ENCODE results near the gene ZIC2. TPM values are rescaled to one million over a fixed set of nuclear protein-coding genes. Genes with fewer than 3 reads are reported as not detected.

ZIC2 gene
- total RNA-seq, 4 donors from 2014 or later: not detected

DNA sequence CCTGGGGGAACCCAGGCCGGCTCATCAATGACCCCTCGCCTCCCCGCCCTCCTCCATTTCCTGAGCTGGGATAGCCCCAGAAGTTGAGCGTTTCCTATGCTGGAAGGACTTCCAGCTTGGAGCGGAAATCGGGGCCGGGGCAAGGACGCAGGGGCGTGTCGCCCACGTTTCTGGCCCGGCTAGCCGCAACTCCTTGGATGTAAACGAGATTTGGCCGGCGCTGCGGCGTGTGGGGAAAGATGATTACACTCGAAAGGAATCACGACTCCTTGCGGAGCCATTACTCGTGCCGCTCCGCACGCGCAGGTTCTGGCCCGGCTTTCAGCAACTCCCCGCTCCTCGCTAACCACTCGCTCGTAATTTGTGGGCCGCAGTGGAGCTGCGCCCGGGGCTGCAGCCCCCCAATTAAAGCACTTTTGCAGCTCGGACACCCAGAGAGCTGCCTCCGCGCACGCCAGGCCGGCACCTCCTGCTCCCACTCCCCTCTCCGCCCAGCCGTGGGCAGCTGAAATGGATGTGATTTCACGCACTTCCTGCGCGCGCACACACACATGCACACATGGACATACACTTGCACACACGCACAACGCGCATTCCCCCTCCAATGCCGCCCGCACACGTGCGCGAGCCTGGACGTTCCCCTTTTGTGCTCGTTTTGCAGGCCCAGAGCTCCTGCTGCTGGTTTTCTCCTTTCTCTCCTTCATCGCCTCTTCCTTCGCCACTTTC, 25.7 kb upstream of the ZIC2 start:
- H3K4me3 ChIP-seq: no peak overlapping the region
- no peaks in the 10 kb centered on the region for H3K9me3 ChIP-seq
- H3K4me1 ChIP-seq: peaks cover 0 to 15% of the 10 kb centered on the region in 2 donors
- H3K27ac ChIP-seq: no peak overlapping the region
- intact Hi-C loops (cut with DNase I; ENCODE audit: low total_unique reads): no loop called here
- TF ChIP-seq POLR2A (IDR thresholded peaks at IDR 0.05): no peak
- DNase-seq: no peak
- peaks cover 10 to 54% of the 10 kb centered on the region in 2 donors for H3K27me3 ChIP-seq
- H3K36me3 ChIP-seq: no peaks in the 10 kb centered on the region

DNA sequence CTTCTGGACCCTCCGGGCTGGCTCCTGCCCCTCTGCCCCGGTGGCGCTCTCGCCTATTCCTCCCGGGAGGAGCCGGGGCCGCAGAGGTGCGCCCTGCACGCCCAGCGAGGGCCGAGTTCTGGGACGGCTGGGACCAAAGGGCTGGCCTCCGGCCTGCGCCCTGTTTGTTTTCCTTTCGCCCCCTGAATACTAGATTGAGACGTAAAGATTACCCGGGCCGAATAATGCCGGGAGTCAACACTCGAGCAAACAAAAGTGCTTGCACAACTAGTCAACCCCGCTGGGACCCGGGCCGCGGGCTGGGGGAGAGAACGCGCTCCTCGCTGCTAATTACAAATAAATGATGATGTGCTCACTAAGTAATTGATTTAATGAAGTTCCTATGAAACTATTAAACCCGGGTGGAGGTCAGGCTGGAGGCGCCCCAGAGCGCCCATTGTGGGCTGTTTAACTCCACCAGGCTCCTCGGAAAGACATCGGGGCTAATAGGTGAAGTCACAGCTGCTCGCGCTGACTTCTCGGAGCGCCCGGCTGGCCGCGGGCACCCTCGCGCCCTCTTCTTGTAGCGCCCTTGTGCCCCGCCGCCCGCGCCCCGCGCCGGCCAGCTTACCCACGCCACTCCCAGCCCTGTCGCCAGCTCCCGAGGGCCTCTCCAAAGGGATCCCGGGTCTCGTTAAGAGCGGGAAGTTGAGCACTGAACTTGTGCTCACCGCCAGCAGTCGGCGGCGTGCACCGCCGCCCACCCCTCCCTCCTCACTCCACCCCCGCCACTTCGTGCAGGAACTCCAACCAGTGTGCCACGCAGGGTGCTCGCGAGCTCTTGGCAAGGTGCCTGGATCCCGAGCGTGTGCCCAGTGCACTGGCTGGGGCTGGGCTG, 24.9 kb upstream of the ZIC2 start:
- TF ChIP-seq, protein P1, sequence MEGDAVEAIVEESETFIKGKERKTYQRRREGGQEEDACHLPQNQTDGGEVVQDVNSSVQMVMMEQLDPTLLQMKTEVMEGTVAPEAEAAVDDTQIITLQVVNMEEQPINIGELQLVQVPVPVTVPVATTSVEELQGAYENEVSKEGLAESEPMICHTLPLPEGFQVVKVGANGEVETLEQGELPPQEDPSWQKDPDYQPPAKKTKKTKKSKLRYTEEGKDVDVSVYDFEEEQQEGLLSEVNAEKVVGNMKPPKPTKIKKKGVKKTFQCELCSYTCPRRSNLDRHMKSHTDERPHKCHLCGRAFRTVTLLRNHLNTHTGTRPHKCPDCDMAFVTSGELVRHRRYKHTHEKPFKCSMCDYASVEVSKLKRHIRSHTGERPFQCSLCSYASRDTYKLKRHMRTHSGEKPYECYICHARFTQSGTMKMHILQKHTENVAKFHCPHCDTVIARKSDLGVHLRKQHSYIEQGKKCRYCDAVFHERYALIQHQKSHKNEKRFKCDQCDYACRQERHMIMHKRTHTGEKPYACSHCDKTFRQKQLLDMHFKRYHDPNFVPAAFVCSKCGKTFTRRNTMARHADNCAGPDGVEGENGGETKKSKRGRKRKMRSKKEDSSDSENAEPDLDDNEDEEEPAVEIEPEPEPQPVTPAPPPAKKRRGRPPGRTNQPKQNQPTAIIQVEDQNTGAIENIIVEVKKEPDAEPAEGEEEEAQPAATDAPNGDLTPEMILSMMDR (IDR thresholded peaks at IDR 0.05): no peak
- TF ChIP-seq POLR2A (IDR thresholded peaks at IDR 0.05): no peak
- H3K9me3 ChIP-seq: no peaks in the 10 kb centered on the region
- H3K4me3 ChIP-seq: no peak overlapping the region
- intact Hi-C loops (cut with DNase I; ENCODE audit: low total_unique reads): no loop called here
- H3K27ac ChIP-seq: no peak overlapping the region
- peaks cover 0 to 15% of the 10 kb centered on the region in 2 donors for H3K4me1 ChIP-seq
- peaks cover 10 to 59% of the 10 kb centered on the region in 2 donors for H3K27me3 ChIP-seq
- no peak for DNase-seq
- H3K36me3 ChIP-seq: no peaks in the 10 kb centered on the region

DNA sequence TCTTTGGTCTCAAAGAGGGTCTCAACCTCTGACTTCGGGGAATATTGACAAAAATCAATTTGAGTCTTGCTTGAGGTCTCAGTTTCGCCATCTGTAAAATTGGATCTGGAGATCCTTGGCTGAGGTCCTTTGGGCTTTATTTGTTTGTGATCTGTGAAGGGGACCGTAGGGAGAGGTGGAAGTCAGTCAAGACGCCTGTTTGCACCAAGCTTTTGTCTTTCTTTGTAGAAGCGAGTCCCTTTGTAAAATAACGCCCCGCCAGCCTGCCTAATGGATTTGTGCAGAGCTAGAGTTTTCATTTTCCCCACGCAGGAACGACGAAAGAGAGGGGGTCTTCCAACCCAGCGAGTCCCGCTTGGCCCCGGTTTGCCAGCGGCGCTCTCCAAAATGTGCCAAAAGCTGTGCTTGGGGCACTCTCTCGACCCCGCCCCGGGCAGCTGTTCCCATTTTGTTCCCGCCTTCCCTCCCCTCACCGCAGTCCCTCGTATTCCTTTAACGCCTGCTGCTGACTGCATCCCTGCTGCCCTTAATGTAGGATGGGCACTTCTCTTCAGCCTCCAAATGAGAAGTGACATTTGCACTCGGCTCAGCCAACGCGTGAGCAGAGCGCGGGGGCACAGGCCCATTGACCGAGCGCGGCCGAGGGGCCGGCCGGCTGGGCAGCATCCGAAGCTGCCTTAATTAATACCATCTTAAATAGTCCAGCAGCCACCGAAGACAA, 23.0 kb upstream of the ZIC2 start:
- no peaks in the 10 kb centered on the region for H3K36me3 ChIP-seq
- intact Hi-C loops (cut with DNase I; ENCODE audit: low total_unique reads): no loop called here
- H3K27me3 ChIP-seq: peaks cover 10 to 74% of the 10 kb centered on the region in 2 donors
- peaks cover 0 to 15% of the 10 kb centered on the region in 2 donors for H3K4me1 ChIP-seq
- no peak overlapping the region for H3K4me3 ChIP-seq
- H3K27ac ChIP-seq: no peak overlapping the region
- TF ChIP-seq POLR2A (IDR thresholded peaks at IDR 0.05): no peak
- TF ChIP-seq, protein P1 (IDR thresholded peaks at IDR 0.05): no peak
- H3K9me3 ChIP-seq: no peaks in the 10 kb centered on the region
- DNase-seq: no peak

DNA sequence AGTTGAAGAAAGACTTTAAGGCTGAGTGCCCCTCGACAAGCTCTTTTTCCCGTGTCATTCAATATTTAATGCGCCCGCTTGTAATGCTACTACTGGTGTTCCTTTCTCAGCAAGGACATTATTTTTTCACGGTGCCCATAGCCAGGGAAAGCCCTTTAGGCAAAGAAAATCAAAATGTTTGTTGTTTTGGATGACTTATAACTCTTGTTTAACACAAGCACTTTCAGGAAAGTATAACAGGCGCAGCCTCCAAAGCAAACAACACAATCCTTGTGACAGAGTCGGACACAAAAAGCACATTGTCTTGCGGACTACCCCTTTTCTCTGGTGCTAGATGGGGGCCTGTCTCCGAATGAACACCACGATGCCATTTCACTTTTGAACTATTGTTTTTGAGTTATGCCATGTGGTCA, 22.5 kb upstream of the ZIC2 start:
- peaks cover 0 to 15% of the 10 kb centered on the region in 2 donors for H3K4me1 ChIP-seq
- H3K27ac ChIP-seq: no peak overlapping the region
- H3K36me3 ChIP-seq: no peaks in the 10 kb centered on the region
- H3K9me3 ChIP-seq: no peaks in the 10 kb centered on the region
- H3K27me3 ChIP-seq: peaks cover 10 to 80% of the 10 kb centered on the region in 2 donors
- TF ChIP-seq, protein P1 (IDR thresholded peaks at IDR 0.05): no peak
- no peak for TF ChIP-seq POLR2A (IDR thresholded peaks at IDR 0.05)
- intact Hi-C loops (cut with DNase I; ENCODE audit: low total_unique reads): no loop called here
- DNase-seq: no peak
- no peak overlapping the region for H3K4me3 ChIP-seq

DNA sequence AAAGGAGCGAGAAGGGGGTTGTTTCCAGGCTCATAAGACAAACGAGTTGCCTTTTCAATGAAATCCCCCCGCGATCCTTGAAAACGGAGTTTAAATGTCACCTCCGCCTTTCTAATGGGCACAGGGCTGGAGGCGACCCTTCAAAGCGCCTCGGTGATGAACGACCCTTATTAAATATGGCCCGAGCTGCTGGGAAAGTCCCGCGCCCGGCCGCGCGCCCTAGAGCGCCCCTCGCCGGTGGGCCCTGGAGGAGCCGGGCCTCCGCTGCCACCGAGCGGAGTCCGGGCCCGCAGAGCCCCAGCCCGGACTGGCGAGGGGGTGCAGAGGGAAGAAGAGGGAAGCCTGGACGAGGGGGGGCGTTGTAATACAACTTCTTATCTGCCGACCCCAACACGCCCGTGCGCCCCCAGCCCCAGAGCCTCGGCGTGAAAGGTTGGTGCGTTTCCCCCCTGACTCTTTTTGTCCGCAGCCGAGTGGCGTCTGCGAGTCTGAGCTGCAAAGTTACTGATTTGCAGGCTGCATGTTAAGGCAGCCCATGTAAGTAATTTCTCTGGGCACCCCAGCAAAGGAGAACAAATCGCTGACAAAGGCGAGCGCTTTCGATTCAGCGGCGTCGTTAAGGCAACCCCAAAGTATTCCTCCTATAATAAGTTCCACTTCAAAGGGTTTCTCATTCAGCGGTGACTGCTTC, 21.9 kb upstream of the ZIC2 start:
- no peaks in the 10 kb centered on the region for H3K36me3 ChIP-seq
- no peak for DNase-seq
- TF ChIP-seq POLR2A (IDR thresholded peaks at IDR 0.05): no peak
- TF ChIP-seq, protein P1 (IDR thresholded peaks at IDR 0.05): no peak
- no peaks in the 10 kb centered on the region for H3K9me3 ChIP-seq
- peaks cover 10 to 85% of the 10 kb centered on the region in 2 donors for H3K27me3 ChIP-seq
- no peak overlapping the region for H3K27ac ChIP-seq
- no peak overlapping the region for H3K4me3 ChIP-seq
- H3K4me1 ChIP-seq: peaks cover 0 to 15% of the 10 kb centered on the region in 2 donors
- intact Hi-C loops (cut with DNase I; ENCODE audit: low total_unique reads): no loop called here
